ENCODE results near the gene ADH7.
"Not testable (repeated sequence)": the region's sequence is repeated elsewhere in the genome, so short reads cannot be mapped to it uniquely, and the experiment has no call there.

Gene ADH7

GRCh38 chr4:99395595-99396364 is 39.4 kb downstream of the ADH7 start:
- no peaks in the 10 kb centered on the region for H3K36me3 ChIP-seq (ENCODE audit: control insufficient read depth, insufficient read depth, low read length)
- no peaks in the 10 kb centered on the region for H3K9me3 ChIP-seq (ENCODE audit: control insufficient read depth, insufficient read depth, low read length)
- no peak overlapping the region for H3K9ac ChIP-seq (ENCODE audit: low read depth, low read length)
- H3K27me3 ChIP-seq (ENCODE audit: control insufficient read depth, insufficient read depth, low read length): no peaks in the 10 kb centered on the region
- H3K4me1 ChIP-seq (ENCODE audit: control insufficient read depth, insufficient read depth, low read length): no peaks in the 10 kb centered on the region
- H3K4me3 ChIP-seq (ENCODE audit: low read depth, low read length): no peak overlapping the region

GRCh38 chr4:99394896-99395295 is 40.2 kb downstream of the ADH7 start:
- Histone ChIP-seq H3K9me3 (ENCODE audit: control insufficient read depth, insufficient read depth, low read length) (no peaks in the 10 kb centered on the region), H3K9ac (ENCODE audit: low read depth, low read length) (no peak overlapping the region), H3K4me1 (ENCODE audit: control insufficient read depth, insufficient read depth, low read length) (no peaks in the 10 kb centered on the region), H3K36me3 (ENCODE audit: control insufficient read depth, insufficient read depth, low read length) (no peaks in the 10 kb centered on the region), H3K4me3 (ENCODE audit: low read depth, low read length) (no peak overlapping the region), H3K27me3 (ENCODE audit: control insufficient read depth, insufficient read depth, low read length) (no peaks in the 10 kb centered on the region)

- no peak overlapping the region for H3K4me3 ChIP-seq (ENCODE audit: low read depth, low read length)
- H3K27me3 ChIP-seq (ENCODE audit: control insufficient read depth, insufficient read depth, low read length): no peaks in the 10 kb centered on the region
- no peak overlapping the region for H3K9ac ChIP-seq (ENCODE audit: low read depth, low read length)
- H3K4me1 ChIP-seq (ENCODE audit: control insufficient read depth, insufficient read depth, low read length): no peaks in the 10 kb centered on the region
- H3K36me3 ChIP-seq (ENCODE audit: control insufficient read depth, insufficient read depth, low read length): no peaks in the 10 kb centered on the region
- H3K9me3 ChIP-seq (ENCODE audit: control insufficient read depth, insufficient read depth, low read length): no peaks in the 10 kb centered on the region
Observed at GRCh38 chr4:99390055-99390454, 45.1 kb downstream of the ADH7 start.

- Histone ChIP-seq H3K9ac (ENCODE audit: low read depth, low read length) (no peak overlapping the region), H3K4me3 (ENCODE audit: low read depth, low read length) (no peak overlapping the region), H3K4me1 (ENCODE audit: control insufficient read depth, insufficient read depth, low read length) (no peaks in the 10 kb centered on the region), H3K36me3 (ENCODE audit: control insufficient read depth, insufficient read depth, low read length) (no peaks in the 10 kb centered on the region), H3K9me3 (ENCODE audit: control insufficient read depth, insufficient read depth, low read length) (no peaks in the 10 kb centered on the region), H3K27me3 (ENCODE audit: control insufficient read depth, insufficient read depth, low read length) (no peaks in the 10 kb centered on the region)
Observed at GRCh38 chr4:99389606-99390005, 45.5 kb downstream of the ADH7 start.

- no peaks in the 10 kb centered on the region for H3K36me3 ChIP-seq (ENCODE audit: control insufficient read depth, insufficient read depth, low read length)
- H3K4me3 ChIP-seq (ENCODE audit: low read depth, low read length): no peak overlapping the region
- no peaks in the 10 kb centered on the region for H3K27me3 ChIP-seq (ENCODE audit: control insufficient read depth, insufficient read depth, low read length)
- H3K4me1 ChIP-seq (ENCODE audit: control insufficient read depth, insufficient read depth, low read length): no peaks in the 10 kb centered on the region
- no peaks in the 10 kb centered on the region for H3K9me3 ChIP-seq (ENCODE audit: control insufficient read depth, insufficient read depth, low read length)
- H3K9ac ChIP-seq (ENCODE audit: low read depth, low read length): no peak overlapping the region
Observed at GRCh38 chr4:99383833-99384392, 51.2 kb downstream of the ADH7 start.

- no peaks in the 10 kb centered on the region for H3K4me1 ChIP-seq (ENCODE audit: control insufficient read depth, insufficient read depth, low read length)
- no peaks in the 10 kb centered on the region for H3K36me3 ChIP-seq (ENCODE audit: control insufficient read depth, insufficient read depth, low read length)
- H3K9me3 ChIP-seq (ENCODE audit: control insufficient read depth, insufficient read depth, low read length): no peaks in the 10 kb centered on the region
- no peaks in the 10 kb centered on the region for H3K27me3 ChIP-seq (ENCODE audit: control insufficient read depth, insufficient read depth, low read length)
- H3K9ac ChIP-seq (ENCODE audit: low read depth, low read length): no peak overlapping the region
- H3K4me3 ChIP-seq (ENCODE audit: low read depth, low read length): no peak overlapping the region
Observed at GRCh38 chr4:99383399-99383798, 51.7 kb downstream of the ADH7 start.

- H3K9ac ChIP-seq (ENCODE audit: low read depth, low read length): no peak overlapping the region
Observed at GRCh38 chr4:99382745-99383360, 52.3 kb downstream of the ADH7 start.

GRCh38 chr4:99381588-99382175 is 53.5 kb downstream of the ADH7 start:
- no peaks in the 10 kb centered on the region for H3K4me1 ChIP-seq (ENCODE audit: control insufficient read depth, insufficient read depth, low read length)
- no peaks in the 10 kb centered on the region for H3K36me3 ChIP-seq (ENCODE audit: control insufficient read depth, insufficient read depth, low read length)
- no peak overlapping the region for H3K4me3 ChIP-seq (ENCODE audit: low read depth, low read length)
- H3K9me3 ChIP-seq (ENCODE audit: control insufficient read depth, insufficient read depth, low read length): no peaks in the 10 kb centered on the region
- no peaks in the 10 kb centered on the region for H3K27me3 ChIP-seq (ENCODE audit: control insufficient read depth, insufficient read depth, low read length)
- H3K9ac ChIP-seq (ENCODE audit: low read depth, low read length): no peak overlapping the region

More at GRCh38 chr4:99382745-99383360, 52.3 kb downstream of the ADH7 start:
- Histone ChIP-seq H3K4me1 (ENCODE audit: control insufficient read depth, insufficient read depth, low read length) (no peaks in the 10 kb centered on the region), H3K36me3 (ENCODE audit: control insufficient read depth, insufficient read depth, low read length) (no peaks in the 10 kb centered on the region), H3K4me3 (ENCODE audit: low read depth, low read length) (no peak overlapping the region), H3K27me3 (ENCODE audit: control insufficient read depth, insufficient read depth, low read length) (no peaks in the 10 kb centered on the region), H3K9me3 (ENCODE audit: control insufficient read depth, insufficient read depth, low read length) (no peaks in the 10 kb centered on the region)

GRCh38 chr4:99379571-99379970 is 55.6 kb downstream of the ADH7 start:
- Histone ChIP-seq H3K4me1 (ENCODE audit: control insufficient read depth, insufficient read depth, low read length) (no peaks in the 10 kb centered on the region), H3K9me3 (ENCODE audit: control insufficient read depth, insufficient read depth, low read length) (no peaks in the 10 kb centered on the region), H3K9ac (ENCODE audit: low read depth, low read length) (no peak overlapping the region), H3K36me3 (ENCODE audit: control insufficient read depth, insufficient read depth, low read length) (no peaks in the 10 kb centered on the region), H3K27me3 (ENCODE audit: control insufficient read depth, insufficient read depth, low read length) (no peaks in the 10 kb centered on the region), H3K4me3 (ENCODE audit: low read depth, low read length) (no peak overlapping the region)

GRCh38 chr4:99378876-99379275 is 56.3 kb downstream of the ADH7 start:
- no peaks in the 10 kb centered on the region for H3K36me3 ChIP-seq (ENCODE audit: control insufficient read depth, insufficient read depth, low read length)
- H3K9me3 ChIP-seq (ENCODE audit: control insufficient read depth, insufficient read depth, low read length): no peaks in the 10 kb centered on the region
- H3K4me3 ChIP-seq (ENCODE audit: low read depth, low read length): no peak overlapping the region
- no peaks in the 10 kb centered on the region for H3K27me3 ChIP-seq (ENCODE audit: control insufficient read depth, insufficient read depth, low read length)
- no peak overlapping the region for H3K9ac ChIP-seq (ENCODE audit: low read depth, low read length)
- no peaks in the 10 kb centered on the region for H3K4me1 ChIP-seq (ENCODE audit: control insufficient read depth, insufficient read depth, low read length)

GRCh38 chr4:99377341-99377740 is 57.8 kb downstream of the ADH7 start:
- H3K4me1 ChIP-seq (ENCODE audit: control insufficient read depth, insufficient read depth, low read length); H3K36me3 ChIP-seq (ENCODE audit: control insufficient read depth, insufficient read depth, low read length); H3K9ac ChIP-seq (ENCODE audit: low read depth, low read length); H3K9me3 ChIP-seq (ENCODE audit: control insufficient read depth, insufficient read depth, low read length); H3K27me3 ChIP-seq (ENCODE audit: control insufficient read depth, insufficient read depth, low read length); H3K4me3 ChIP-seq (ENCODE audit: low read depth, low read length): not testable (repeated sequence)

GRCh38 chr4:99372464-99372863 is 62.7 kb downstream of the ADH7 start:
- not testable (repeated sequence) for H3K9me3 ChIP-seq (ENCODE audit: control insufficient read depth, insufficient read depth, low read length); H3K4me3 ChIP-seq (ENCODE audit: low read depth, low read length); H3K36me3 ChIP-seq (ENCODE audit: control insufficient read depth, insufficient read depth, low read length); H3K4me1 ChIP-seq (ENCODE audit: control insufficient read depth, insufficient read depth, low read length); H3K27me3 ChIP-seq (ENCODE audit: control insufficient read depth, insufficient read depth, low read length); H3K9ac ChIP-seq (ENCODE audit: low read depth, low read length)
